HG03095 (cell line): ENCODE results near the gene CLNK.

Source experiments
- ATAC-seq: cut with Tn5 transposase; IDR thresholded peaks from one replicate; pipeline ENCODE4 v1.9.1; 2021; ENCODE audit warnings: moderate library complexity; ENCODE audit not compliant: unreplicated experiment

The CLNK gene

DNA sequence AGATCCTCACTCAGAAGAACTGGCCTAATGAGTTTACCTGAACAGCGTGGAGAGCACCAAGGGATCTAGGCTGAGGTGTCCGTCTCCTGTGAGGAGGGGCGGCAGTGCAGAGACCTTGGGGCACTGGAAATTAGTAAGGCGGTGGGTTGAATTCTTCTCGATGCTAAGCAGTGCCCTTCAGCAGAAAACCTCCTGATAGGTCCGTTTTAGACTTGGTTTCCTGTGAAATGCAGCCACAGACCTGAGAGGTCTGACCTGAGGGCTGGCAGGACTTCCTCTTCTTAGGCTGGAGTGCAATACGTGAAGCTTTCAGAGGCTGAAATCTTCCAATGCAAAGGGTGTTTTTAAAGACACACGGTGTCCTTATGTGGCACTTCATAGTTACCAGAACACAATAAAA, at the start of gene CLNK:
CLNK (minus strand) TSS at position 138 of the 400 bp plus-strand sequence. CDS start 16,899 bp downstream, outside the sequence.
- ATAC-seq = peak; percentile 77

- no peak for ATAC-seq
These were observed 49.0 kb upstream of the CLNK start for GRCh38 chr4:10733481-10734062.

- no peak for ATAC-seq
These were observed 48.4 kb upstream of the CLNK start for GRCh38 chr4:10732914-10733415.

GRCh38 chr4:10732235-10732913, 47.8 kb upstream of the CLNK start:
- ATAC-seq = no peak

GRCh38 chr4:10731690-10732089, 47.1 kb upstream of the CLNK start:
- no peak for ATAC-seq

- no peak for ATAC-seq
These were observed 46.6 kb upstream of the CLNK start for GRCh38 chr4:10731162-10731561.

GRCh38 chr4:10730590-10730989, 46.0 kb upstream of the CLNK start:
- peak; percentile 65 for ATAC-seq

GRCh38 chr4:10730019-10730418, 45.5 kb upstream of the CLNK start:
- peak; percentile 44 for ATAC-seq

DNA sequence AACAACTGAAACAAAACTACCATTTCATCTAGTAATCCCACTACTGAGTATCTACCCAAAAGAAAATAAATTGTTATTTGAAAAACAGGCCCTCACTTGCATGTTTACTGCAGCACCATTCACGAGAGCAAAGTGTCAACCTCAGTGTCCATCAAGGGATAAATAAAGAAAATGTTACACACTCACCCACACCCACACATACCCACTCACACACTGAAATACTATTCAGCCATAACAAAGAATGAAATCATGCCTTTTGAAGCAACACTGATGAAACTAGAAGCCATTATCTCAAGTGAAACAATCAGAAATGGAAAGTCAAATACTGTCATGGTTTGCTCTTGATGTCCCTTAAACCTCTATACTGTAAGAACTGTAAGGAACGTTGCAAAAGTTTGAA, 44.8 kb upstream of the CLNK start:
- ATAC-seq = no peak

DNA sequence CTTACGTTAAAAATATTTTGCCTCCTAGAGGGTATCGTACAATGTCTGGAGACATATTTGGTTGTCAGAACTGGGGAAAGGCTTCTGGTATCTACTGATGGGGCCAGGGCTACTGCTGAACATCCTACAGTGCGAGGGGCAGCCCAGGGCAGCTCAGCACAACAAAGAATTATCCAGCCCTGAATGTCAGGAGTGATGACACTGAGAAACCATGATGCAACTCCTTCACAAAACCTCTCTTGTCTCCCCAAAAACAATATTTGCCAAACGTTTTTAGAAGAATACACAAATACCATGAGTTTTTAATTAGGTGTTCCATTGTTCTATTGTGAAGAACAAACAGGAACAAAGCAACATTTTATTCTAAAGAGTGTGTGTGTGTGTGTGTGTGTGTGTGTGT, 43.4 kb upstream of the CLNK start:
- no peak for ATAC-seq

GRCh38 chr4:10727140-10727880, 42.7 kb upstream of the CLNK start:
- ATAC-seq = no peak

GRCh38 chr4:10722957-10723356, 38.4 kb upstream of the CLNK start:
- ATAC-seq = peak; percentile 90

DNA sequence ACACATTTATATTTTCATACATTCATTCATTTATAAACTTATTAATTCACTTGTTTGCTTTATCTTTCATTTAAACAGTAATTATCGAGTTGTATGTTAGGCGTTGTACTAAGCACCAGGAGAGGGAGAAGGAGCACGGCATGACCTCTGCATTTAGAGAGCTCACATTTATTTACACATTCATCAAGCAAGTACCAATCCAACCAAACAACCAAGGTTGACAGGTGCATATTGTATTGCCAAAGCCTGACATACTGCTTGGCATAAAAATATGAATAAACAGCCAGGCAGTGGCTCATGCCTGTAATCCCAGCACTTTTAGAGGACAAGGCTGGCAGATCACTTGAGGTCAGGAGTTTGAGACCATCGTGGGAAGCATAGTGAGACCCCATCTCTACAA, 37.0 kb upstream of the CLNK start:
- no peak for ATAC-seq

- no peak for ATAC-seq
These were observed 31.6 kb upstream of the CLNK start for GRCh38 chr4:10716163-10716562.

- ATAC-seq = no peak
These were observed 31.1 kb upstream of the CLNK start for GRCh38 chr4:10715696-10716095.

- no peak for ATAC-seq
These were observed 30.6 kb upstream of the CLNK start for GRCh38 chr4:10715135-10715534.

DNA sequence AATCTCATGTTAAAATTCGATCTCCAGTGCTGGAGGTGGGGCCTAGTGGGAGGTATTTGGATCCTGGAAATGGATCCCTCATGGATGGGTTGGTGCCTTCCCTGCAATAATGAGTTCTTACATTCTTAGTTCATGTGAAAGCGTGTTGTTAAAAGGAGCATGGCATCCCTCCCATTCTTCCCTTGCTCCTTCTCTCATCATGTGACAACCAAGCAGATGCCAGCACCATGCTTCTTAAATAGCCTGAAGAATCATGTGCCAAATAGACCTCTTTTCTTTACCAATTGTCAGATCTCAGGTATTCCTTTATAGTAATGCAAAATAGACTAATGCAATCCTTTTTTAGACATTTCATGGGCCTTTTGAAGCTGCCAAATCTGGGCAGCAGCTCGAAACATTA, 29.0 kb upstream of the CLNK start:
- no peak for ATAC-seq

DNA sequence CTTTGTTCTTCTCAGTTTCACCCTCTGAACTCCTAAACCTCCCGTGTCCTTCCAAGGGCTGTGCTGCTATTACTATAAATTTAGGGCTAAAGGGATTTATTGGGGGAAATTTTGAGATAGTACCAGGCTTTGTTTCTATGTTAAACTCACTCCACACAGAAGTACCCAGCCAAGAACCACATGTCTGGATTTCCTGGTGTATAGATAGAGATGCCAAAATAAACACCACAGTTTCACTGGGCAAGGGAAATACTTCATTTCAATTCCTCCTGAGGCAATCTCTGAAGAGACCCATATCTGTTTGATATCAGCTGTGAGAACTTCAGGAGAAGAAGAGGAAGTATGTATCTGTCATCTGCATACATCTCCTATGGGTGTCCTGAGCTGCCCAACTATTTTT, 21.7 kb upstream of the CLNK start:
- ATAC-seq = no peak

- no peak for ATAC-seq
These were observed 19.9 kb upstream of the CLNK start for GRCh38 chr4:10704430-10704810.

DNA sequence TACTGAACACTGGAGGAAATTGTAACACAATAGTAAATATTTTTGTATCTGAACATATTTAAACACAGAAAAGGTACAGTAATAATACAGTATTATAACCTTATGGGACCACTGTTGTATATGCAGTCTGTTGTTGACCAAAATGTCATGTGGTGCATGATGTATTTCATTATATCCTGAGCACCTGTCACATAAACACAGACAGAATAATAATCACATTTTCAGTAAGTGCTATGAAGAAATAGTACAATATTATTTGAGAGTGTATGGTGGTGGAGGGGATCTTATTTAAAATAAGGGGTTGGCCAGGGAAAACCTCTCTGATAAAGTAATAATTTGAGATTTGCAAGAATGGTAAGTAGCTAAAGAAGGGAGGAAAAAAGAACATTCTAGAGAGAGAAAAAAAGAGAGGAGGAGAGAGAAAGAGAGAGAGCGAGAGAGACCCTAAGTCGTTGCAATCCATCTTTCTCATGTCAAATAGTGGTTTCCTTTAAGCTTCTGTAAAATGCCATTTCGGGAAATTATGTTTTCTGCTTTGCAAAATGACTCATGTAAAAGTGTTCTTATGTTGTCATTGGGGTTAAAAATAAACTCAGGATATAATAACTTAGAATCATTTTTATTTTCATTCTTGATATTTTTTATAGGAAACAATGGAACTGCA, 19.3 kb upstream of the CLNK start:
- no peak for ATAC-seq

- ATAC-seq = no peak
These were observed 18.6 kb upstream of the CLNK start for GRCh38 chr4:10703156-10703555.
